Stimulated activated naive CD4-positive, alpha-beta T cell (primary cell): ENCODE results near the gene GATA1.

Experiments used
- DNase-seq, 6 experiments: peaks; one replicate each; lab custom pipeline; 2025; lab: John Stamatoyannopoulos, UW

Gene GATA1

DNA sequence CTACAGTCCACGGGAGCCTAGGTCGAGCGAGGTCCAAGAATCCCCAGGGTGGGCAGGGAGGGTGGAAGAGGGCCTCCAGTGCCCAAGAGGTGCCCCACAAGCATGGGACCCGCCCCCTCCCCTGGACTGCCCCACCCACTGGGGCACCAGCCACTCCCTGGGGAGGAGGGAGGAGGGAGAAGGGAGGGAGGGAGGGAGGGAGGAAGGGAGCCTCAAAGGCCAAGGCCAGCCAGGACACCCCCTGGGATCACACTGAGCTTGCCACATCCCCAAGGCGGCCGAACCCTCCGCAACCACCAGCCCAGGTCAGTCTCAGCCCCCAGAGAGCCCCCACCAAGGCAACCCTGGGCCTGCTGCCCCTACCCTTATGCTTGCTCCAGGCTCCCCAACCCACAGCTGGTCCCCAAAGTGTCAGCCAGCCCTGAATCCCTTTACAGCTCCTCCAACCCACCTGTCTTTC is at the start of gene GATA1:
Gene GATA1, plus strand, starts transcription at position 250 of the 460 bp plus-strand sequence. CDS start 4,520 bp downstream, outside the sequence.
- no peak for DNase-seq

DNA sequence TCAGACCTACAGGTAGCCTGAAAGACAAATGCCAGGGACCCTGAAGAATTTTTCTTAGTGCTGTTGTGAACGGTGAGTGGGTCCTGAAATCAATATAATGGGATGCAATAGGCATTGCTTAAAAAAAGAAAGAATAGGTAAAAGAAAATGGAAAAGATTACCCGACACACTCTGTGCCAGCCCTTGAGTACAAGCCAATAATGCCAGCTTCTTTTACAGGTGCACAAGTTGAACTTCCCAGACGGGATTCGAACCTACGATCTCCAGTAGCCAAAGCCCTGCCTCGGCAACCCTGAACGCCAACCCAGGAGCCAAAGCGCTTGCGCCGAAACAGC is 49.5 kb upstream of the GATA1 start:
- no peak for DNase-seq

DNA sequence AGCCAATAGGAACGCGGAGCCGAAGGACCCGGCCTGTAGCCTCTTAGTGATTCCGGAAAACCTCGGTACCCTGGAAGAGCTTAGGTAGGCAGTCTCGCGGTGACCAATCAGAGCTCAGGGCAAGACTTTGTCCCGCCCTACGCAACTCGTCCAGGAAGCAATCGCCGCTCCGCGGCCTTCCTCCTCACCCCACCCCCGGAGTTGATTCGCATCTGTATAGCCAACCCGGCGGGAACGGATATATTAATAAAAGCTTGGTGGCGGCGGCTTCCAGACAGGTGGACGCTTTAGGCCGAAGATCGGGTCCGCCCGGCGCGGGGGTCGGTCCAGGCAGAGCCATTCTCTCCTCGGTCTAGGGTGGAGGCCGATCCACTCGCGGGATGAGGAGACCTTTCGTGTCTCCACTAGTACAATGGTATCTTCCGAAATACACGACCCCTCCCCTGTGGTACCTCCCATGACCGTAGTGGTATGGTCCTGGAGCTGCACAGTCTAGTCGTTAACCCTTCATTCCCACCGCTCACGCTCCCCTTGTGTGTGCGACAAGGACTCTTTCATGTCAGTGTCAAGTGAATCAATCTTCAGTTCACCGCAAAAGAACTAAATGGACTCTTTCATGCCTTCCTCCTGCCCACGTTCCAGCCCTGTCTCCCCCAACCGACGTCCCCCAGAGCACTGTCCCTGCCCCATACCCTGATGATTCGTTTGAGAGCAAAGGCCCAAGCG is 49.0 kb upstream of the GATA1 start:
- DNase-seq: peak; percentile 84 to 93 (median 88)

DNA sequence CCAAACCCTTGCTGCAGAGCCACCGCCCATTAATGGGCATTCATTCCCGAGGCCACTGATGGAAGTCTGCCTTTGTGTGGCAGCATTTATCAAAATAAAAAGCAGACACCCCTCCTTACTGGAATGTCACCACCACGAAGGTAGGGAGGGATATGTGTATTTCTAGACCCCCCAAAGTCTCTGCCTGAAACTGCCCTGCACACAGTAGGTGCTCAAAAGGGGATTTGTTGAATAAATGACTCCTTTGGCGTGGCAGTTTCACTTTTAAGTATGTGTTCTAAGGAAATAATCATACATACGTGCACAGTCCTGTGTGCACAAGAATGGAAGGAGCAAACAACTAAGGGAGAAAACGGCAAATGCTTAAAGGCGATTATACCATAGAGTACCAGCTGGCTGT is 48.5 kb upstream of the GATA1 start:
- no peak for DNase-seq

DNA sequence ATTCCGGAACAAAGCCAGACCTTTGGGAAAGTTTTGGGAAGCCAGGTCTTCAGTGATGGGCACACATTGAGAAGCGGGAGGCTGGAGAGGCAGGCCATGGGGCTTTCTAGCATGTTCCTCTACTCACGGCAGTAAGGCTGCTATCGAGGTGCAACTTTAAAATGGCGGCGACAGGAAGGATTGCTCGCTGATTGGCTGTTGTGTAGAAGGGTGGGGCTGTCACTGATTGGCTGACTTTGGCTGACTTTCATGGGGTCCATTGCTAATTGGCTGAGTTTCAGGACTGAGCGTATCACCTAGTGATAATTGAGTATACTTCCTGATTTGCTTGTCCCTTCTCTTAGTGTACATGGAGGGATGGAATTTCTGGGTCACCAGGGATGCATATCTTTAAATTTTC is 44.6 kb upstream of the GATA1 start:
- no peak for DNase-seq

DNA sequence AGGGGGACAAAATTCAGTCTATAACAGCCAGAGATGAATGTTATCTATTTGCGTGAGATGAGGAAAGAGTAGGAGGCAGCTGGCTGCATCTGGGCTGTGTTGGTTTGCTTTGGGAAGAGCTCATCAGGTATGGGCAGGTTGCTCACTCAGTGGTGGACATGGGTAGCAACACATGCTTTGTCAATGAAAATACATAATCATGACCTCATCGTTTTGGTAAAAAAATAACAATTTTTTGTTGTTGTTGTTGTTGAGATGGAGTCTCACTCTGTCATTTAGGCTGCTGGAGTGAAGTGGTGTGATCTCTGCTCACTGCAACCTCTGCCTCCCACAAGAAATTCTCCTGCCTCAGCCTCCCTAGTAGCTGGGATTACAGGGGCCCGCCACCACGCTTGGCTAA is 41.2 kb upstream of the GATA1 start:
- no peak for DNase-seq

DNA sequence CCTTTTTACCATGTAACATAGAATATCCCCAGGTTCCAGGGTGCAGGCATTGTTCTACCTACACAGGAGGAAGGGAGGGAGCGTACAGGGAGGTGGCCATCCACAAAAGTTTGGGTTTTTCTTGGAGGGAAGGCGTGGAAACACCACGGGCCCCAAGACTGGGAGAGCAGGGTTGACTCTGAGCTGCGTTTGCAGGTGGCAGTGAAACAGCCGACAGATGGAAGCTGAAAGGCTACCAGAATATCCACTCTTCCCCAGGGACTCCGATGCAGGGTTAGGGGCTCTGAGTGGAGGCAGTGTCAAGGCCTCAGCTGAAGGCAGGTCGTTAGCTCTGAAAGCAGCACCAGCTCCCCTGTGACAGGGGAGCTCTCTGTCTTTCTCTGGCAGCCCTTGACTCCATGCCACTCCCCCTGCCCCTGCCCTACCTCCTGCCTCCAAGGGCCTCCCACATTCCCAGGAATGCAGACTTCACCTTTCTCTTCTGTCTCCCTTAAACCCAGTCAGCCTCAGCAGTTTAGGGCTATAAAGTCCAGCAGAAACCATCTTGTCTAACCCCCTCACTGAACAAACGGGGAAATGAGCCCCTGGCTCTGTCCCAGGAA is 38.9 kb upstream of the GATA1 start:
- DNase-seq: no peak

DNA sequence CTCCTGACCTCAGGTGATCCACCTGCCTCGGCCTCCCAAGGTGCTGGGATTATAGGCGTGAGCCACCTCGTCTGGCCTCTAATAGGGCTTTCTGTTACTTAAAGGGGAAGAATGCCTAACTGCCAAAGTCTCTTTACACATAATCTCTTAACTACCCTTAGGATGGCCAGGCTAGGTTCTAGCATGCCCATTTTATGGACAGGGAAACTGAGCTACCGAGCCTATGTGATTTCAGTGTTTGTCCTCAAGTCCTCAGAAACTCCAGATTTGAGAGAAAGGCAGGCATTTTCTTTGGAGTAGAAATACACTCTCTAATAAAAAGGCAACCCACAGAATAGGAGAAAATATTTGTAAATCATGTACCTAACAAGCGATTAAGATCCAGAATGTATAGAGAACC is 37.2 kb upstream of the GATA1 start:
- no peak for DNase-seq

DNA sequence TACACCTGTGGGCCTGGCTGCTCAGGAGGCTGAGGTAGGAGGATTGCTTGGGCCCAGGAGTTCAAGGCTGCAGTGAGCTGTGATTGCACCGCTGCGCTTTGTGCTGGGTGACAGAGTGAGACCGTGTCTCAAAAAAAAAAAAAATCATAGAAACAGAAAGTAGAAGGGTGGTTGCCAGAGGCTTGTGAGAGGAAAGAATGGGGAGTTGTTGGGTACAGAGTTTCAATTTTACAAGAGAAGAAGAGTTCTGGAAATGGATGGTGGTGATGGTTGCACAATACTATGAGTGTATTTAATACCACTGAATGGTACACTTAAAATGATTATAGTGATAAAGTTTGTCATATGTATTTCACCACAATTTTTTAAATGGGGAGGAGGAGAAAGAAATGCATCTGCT is 35.0 kb upstream of the GATA1 start:
- no peak for DNase-seq

DNA sequence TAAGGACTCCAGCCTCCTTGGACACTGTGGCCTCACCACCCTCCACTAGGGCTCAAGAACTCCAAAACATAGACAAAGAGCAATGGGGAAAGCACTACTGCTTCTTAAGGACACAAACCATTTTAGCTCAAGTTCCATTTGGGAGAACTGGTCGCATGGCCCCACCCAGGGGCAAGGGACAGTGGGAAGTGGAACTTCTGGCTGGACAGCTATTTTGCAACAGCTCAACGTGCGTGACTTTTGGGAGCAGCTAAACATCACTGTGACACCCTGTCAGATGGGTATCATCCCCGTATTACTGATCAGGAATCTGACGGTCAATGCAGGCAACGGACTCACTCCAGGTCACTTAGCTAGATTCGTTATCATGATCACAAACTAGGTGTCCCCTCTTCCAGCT is 33.9 kb upstream of the GATA1 start:
- DNase-seq: no peak

DNA sequence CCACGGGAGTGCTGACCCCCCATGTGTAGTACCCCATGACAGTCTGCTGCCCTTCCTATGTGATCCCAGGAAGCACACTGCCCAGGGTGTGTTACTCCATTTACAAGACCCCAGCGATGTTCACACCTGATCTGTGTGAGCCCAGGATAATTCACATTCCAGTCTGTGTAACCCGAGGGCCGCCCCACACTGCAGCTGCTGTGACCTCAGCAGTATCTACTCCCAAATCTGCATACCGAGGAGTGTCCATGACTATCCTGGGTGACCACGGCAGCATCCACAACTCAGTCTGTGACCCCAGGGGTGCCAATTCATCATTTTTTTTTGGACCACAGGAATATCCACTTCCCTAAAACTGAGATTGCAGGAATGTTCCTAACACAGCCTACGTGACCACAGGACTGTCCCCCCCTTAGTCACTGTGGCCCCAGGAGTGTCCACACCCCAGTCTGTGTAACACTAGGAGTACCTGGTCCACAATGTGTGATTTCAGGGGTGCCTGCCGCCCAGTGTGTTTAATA is 32.6 kb upstream of the GATA1 start:
- no peak for DNase-seq

DNA sequence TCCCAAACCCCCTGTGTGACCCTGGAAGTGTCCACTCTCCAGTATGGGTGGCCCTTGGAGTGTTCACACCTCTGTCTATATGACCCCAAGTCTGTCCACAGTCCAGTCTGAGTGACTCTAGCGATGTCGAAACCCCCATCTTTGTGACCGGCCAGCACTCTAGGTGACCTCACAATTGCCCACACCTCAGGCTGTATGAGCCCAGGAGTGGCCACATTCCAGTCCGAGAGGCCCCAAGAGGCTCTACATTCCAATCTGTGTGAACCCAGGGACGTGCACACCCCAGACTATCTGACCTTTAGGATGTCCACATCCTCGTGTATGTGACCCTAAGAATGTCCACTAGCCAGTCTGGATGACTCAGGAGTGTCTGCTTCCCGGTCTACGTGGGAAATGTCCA is 32.2 kb upstream of the GATA1 start:
- DNase-seq: no peak

DNA sequence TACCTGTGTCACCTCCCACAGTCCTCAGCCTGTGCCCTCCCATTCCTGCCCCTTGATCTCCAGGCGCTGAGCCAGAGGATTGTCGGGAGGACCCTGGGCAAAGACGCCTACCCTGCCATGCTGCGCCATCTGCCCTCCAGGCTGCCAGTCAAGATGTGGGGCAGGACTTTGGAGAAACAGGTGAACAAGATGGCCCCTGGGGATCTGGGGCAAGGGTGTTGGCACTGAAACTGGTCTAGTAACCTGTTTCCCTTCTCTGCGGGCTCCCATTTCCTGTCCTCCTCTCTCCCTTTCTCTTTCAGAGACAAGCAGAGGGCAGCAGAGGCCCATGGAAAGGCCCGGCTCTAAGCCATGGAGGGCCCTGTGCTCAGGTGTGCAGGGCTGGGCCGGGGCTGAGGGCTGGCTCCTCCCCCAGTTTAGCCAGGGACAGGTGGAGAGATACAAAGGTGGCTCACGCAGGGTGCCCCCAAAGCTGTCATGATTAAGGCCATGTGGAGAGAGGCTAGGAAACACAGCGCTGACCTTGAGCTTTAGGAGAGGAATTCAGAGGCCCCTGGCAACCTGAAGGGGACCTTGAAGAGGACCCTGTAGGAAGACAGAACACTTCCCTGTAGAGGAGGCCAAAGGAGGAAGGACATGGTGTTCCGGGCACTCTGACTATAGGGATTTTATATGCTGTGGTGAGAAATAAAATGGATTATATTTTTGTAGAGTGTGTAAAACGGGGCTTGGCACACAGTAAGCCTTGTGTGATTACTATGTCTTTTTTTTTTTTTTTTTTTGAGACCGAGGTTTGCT is 24.5 kb upstream of the GATA1 start, which contains the start of gene GLOD5:
Gene GLOD5, plus strand, starts transcription at position 74 of the 798 bp plus-strand sequence. Its CDS starts 44 bp downstream, at position 118.
- no peak for DNase-seq

DNA sequence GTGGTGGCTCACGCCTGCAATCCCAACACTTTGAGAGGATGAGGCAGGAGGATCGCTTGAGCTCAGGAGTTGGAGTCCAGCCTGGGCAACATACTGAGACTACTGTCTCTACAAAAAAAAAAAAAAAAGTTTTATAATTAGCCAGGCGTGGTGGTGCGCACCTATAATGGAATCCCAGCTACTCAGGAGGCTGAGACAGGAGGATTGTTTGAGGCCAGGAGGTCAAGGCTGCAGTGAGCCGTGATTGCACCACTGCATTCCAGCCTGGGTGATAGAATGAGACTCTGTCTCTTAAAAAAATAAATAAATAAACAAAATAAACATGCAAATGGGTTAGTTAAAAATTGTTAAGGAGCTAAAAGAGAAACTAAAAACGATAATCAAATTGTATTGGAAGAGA is 17.2 kb upstream of the GATA1 start:
- DNase-seq: no peak

DNA sequence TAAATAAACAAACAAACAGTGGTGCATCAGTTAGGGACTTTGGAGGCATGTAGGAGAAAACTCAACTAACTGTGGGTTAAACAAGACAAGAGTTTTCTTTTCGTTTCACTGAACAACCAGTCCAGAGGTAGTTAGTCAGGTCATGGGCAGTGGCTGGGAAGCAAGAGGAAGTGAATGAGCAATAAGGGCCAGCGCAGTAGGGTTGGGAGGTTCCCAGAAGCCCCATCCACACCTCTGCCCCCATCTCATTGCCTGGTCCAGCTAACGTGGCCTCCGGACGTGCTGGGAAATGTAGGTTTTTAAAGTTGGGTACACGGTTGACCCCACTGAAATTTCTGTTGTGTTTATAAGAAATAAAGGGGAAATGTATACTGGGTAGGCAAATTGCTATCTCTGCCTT is 16.1 kb upstream of the GATA1 start:
- DNase-seq: no peak

DNA sequence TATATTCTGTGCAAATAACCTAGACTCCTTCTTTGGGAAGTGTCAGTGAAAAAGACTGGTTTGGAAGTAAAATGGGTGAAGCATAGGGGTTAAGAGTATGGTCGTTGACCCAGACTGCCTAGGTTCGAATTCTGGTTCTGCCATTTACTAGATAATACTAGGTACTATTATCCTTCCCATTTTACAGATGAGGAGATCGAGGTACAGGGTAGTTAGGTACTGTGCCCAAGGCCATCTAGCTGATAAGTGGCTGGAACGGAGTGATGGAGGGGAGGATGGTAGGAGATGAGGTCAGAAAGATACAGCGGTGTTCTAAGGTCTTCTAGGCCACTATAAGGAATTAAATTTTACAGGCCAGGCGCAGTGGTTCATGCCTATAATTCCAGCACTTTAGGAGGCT is 13.8 kb upstream of the GATA1 start:
- DNase-seq: no peak

DNA sequence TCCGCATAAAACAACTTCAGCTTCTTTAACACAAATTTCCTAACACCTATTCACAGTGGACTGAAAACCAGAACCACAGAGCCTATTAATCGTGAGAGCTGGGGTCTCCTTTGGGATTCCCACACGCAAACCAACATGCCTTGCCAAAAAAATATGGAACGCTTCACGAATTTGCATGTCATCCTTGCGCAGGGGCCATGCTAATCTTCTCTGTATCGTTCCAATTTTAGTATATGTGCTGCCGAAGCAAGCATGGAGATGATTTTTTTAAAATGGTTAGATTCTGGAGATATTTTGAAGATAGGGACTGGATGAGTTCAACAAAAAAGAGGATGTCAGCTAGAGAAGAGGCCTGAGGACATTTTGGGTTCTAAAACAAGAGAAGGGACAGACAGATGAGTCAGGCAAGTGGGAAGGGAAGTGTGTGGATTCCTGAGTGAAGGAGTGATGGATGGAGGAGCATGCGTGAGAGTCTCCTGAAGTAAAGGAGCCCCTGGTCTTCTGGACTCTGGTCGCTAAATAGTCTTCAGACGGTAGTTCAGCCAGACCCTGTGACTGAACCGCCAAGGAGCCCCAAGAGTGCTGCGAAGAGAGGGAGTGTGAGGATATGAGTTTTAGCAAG is 9.5 kb upstream of the GATA1 start:
- no peak for DNase-seq

DNA sequence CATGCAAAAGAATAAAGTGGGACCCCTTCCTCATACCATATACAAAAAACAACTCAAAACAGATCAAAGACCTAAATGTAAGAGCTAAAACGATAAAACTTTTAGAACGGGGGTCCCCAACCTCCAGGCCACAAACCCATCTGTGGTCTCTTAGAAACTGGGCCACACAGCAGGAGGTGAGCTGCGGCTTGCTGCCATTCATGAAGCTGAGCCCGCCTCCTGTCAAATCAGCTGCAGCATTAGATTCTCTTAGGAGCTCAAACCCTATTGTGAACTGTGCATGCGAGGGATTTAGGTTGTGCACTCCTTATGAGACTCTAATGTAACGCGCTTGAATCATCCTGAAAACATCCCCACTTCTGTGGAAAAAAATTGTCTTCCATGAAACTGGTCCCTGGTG is 7.0 kb upstream of the GATA1 start:
- no peak for DNase-seq

DNA sequence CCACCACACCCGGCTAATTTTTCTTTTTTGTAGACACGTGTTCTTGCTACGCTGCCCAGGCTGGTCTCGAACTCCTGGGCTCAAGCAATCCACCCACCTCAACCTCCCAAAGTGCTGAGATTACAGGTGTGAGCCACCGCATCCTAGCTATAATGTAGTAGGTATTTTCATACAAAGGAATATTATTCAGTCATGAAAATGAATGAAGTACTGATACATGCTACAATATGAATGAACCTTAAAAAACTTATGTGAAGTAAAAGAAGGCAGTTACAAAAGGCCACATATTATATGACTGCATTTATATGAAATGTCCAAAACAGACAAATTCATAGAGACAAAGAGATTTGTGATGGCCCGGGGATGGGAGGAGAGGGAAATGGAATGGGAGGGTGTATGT is 4.7 kb upstream of the GATA1 start:
- DNase-seq: no peak

DNA sequence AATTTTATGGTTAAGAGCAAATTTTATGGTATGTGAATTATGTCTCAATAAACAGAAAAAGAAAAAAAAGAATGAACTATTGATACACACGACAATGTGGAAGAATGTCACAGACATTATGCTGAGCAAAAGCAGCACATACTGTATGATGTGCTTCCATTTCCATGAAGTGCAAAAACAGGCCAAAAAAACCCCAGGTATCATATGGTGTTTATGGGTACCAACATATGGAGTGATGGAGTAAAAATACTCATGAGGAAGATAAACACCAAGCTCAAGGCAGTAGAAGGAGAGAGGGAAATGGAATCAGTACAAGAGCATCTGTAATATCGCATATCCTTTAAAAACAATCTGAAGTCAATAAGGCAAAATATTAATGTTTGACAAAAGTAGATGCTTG is 4.2 kb upstream of the GATA1 start:
- DNase-seq: no peak

DNA sequence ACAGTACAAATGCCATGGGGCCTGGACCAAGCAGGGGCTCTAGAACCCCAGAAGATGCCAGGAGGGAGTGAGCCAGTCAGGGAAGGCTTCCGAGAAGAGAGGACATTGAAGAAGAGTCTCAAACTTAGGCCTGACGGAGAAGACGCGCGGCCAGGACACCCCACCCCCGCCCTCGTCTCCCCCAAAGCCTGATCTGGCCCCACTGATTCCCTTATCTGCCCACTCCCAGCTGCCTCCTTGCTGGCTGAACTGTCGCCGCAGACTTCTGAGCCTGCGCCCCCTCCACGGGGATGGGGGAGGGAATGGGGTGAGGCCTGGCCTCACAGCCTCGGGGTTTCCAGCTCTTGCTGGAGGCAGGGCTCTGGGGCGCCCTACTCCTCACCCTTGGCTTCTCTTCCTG is 3.6 kb upstream of the GATA1 start:
- DNase-seq: no peak

DNA sequence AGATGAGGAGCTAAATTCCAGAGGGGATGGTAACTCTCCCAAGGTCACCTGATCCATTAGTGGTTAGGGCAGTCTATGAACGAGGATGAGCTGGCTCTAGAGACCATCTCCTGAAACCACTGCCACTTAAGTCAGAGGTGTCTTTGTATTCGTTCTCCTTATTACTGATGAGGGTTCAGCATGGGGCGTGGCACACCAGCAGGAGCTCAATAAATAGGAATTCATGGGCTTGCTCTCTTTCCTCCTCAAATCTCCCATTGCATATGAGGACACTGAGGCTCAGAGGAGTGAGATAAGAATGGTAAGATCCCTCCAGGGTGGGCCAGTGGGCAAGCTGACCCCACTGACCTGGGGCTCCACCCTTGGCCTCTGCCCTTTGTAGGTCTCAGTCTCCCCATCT is 1.7 kb upstream of the GATA1 start:
- no peak for DNase-seq

DNA sequence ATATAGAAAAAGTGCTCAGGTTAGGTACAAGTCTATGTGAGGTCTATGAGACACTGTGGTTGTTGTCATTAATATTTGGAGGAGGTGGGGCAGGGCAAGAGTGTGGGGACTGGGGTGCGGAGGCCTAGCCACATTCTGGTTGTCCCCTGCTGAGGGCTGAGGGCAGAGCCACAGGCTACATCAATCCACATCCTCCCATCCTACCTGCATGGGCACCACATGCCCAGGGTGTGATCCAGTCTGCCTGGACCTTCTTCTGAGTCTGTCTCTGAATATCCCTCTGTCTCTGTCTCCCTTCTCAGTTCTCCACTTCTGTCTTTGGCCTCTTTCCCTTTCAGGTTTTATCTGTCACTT is 1.2 kb upstream of the GATA1 start:
- DNase-seq: no peak
